GM19238 (cell line): Measurements from ENCODE around the gene SLC38A5.
"Not testable (repeated sequence)": the region's sequence is repeated elsewhere in the genome, so short reads cannot be mapped to it uniquely, and the experiment has no call there.

ENCODE experiments used
- DNase-seq: peaks from one replicate; pipeline ENCODE4 v3.0.0; 2011; ENCODE audit warnings: low spot score; ENCODE audit not compliant: insufficient read length

Gene SLC38A5

DNA sequence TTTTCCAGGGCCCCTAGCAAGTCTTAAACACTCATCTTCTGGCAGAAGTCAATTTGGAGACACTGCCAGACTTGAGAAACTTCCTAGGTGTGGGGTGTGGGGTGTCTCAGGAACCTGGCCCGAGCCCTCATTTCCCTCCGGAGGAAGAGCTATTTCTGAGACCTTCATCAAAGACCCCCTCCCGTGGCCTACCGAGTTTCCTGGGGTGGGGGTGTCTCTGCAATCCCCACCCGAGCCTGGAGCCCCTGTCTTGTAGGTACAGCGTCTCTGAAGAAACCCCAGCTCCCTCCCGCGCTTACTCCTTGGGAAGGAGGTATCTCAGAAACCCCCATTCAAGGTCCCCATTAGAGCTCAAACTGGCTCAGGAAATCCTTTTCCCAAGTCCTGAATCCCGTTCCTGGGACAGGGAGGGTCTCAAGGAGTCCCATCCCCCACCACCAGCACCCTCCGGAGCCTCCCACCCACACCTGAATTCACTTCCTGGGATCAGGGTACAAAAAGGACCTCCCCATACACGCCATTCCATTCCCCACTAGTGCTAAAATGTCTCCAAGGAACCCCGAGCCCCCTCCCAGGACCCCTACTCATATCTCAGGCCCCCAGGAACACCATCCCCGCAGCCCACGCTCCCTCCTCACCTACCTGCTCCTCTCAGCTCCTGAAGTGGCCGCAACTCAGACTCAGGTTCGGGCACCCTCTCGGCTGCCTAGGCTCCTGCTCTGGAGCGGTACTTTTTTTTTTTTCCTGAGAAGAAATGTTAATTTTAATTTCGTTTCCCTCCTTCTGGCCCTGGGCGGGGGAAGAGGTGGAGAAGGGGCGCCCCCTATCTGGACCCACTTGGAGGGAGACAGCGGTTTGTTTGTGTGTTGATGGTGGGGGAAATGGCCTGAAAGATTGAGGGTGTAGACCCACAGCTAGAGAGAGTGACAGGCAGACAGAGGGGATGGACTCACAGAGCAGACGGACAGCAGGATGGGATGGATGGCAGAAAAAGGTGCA, 1.1 kb downstream of the SLC38A5 start:
- DNase-seq, result no peak

DNA sequence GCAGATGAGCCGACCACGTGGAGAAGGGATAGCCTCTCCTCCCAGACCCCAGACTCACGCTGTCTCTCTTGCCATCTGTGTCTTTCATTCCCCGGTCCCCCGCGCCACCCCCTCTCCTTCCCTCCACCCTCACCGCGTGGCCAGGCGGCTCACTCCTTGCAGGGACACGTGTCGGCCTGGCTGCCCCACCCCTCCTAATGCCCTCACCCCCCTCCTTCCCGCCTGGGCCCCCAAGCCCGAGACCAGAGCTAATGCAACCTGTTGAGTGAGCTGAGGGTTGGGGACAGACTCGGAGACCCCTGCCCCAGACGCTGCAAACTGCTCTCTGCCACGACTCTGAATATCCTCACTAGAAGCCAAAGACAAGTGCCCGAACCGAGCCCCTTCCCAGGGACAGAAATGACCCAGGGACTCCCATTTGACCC, 1.8 kb downstream of the SLC38A5 start:
- DNase-seq, result peak; percentile 37

- no peak for DNase-seq
Observed at GRCh38 chrX:48467281-48467761, 2.7 kb downstream of the SLC38A5 start.

DNA sequence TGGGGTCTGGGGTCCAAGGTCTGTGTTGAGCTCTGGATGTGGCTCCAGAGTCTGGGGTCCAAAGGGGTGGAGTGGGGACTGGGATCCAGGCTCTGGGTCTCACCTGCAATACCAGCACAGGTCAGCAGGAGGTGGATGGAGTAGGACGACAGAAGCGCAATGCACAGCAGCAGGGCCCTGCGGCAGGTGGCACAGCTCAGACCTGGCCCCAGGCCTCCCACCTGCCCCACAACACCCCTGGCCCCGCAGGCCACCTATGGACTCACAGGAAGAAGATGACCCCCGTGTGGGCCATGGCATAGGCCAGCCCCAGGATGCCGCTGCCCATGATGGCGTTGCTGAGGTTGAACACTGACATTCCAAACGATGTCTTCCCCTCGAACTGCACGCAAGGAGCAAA, 3.4 kb downstream of the SLC38A5 start:
- DNase-seq, result no peak

GRCh38 chrX:48465336-48465933, 4.6 kb downstream of the SLC38A5 start:
- DNase-seq, result no peak

DNA sequence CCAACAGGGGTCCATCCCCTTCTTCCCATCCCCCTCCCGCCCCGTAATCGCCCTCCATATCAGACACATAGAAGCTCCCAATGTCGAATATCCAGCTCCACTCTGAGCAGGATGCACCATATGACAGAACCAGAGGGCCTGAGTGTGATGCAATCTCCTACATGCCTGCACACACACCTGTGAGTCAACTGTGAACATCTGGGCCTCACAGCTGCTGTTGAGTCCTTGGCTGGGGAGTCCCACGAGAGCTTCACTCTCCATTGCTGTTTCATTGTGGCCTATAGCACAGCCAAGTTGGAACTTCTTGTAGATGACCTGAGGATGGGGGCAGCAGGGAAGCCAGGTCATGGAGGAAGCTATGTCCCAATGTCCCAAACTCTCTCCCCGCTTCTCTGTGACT, 8.2 kb downstream of the SLC38A5 start:
- no peak for DNase-seq

DNA sequence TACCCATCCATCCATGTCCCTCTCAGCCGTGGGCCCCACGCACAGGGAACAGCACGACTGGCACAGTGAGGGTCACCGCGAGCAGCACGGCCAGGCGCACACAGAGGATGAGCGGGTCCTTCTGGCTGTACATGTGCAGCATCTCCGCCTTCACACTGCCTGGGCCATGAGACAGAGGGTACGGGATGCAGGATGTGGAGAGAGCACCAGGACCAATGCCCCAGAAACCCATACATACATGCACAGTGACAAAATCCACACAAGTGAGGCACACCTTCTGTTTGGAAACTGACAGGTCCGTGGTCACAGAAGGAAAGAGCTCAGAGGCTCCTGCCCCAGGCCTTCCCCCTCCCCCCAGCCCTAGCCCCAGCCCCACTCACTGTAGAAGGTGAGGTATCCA, 9.5 kb downstream of the SLC38A5 start:
- DNase-seq, result no peak

DNA sequence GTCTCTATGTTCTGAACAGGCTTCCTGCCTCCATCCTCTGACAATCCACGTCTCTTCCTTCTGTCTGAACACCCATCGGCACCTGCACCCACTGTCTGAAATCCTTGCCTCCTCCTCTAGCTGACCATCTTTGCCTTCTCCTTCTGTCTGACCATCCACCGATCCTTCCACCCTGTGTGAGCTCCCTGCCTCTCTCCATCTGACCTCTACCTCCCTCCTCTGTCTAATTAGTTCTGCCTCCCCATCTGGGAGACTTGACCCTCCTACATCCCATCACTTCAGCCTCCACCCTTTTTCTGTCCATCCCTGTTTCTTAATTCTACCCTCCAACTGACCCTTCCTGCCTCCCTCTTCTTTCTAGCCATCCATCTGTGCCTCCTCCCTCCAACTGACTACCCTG, 10.0 kb downstream of the SLC38A5 start:
- no peak for DNase-seq

DNA sequence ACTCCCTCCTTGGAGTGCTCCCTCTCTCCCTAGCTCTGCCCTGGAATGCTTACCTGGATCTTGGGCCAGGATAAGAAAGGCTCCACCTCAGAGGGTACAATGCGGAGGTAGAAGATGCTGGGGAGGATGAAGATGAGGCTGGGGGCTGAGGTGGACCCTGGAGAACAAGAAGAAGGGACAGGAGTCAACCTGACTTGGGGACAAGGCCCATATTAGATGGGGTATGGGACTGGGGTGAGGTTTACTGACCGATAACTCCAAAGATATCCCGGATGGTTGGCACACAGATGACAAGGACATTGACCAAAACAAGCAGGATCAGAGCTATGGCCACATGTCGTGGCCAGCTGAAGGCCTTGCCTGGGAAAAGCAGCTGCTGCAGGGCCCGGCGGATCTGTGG, 10.6 kb downstream of the SLC38A5 start:
- no peak for DNase-seq

GRCh38 chrX:48458711-48459110, 11.3 kb downstream of the SLC38A5 start:
- no peak for DNase-seq

DNA sequence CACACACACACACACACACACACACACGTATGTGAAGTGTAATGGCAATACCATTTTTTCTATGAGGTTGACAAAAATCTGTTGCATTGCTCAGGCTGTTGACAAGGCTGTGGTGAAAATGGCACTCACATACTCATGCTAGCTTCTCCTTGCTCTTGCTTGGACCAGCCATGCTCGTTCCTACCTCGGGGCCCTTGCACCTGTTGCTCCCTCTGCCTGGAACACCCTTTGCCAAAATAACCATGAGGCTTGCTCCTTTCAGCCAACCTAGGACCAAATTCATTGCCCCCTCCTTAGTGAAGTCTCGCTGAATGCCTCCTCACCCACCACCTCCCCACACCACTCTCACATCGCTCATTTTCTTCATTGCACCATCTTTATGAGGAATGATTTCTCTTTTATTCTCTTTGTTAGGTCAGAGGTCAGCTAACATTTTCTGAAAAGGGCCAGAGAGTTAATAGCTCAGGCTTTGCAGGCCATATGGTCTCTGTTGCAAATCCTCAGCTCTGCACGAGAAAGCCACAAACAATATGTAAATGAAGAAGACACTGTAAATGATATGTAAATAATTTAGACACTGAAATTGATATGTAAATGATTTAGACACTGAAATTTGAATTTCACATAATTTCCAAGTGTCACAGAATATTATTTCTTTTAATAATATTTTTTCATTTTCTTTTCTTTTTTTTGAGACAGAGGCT, 13.3 kb downstream of the SLC38A5 start:
- DNase-seq, result no peak

GRCh38 chrX:48451708-48452107, 18.4 kb downstream of the SLC38A5 start:
- DNase-seq, result no peak

DNA sequence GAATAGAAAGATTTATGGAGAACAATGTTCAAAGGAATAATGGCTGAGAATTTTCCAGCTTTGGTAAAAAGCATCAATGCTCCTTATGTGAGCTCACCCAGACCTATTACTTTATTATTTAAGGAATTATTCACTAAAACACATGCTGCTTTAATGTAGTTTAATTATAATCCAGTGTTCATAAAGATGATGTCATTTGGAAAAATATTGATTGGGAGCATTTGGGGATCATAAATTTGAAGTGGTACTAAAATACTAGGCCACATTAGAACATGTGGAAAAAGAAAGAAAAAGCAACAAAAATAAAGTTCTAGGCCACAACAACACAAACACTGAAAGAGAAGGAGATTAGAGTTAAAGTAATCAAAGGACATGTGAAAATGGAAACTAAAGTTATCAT, 20.0 kb downstream of the SLC38A5 start:
- no peak for DNase-seq

DNA sequence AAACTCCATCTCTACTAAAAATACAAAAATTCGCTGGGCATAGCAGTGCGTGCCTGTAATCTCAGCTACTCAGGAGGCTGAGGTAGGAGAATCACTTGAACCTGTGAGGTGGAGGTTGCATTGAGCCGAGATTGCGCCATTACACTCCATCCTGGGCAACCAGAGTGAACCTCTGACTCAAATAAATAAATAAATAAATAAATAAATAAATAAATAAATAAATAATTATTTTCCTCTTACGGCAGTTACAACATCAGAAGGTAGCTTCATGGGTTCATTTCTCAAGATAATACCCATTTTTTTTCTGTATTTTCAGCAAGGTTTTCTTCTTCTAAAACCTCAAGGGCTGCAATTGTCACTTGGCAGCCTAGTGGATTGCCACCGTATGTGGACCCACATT, 22.9 kb downstream of the SLC38A5 start:
- not testable (repeated sequence) for DNase-seq

GRCh38 chrX:48433713-48434112, 36.3 kb downstream of the SLC38A5 start:
- DNase-seq, result not testable (repeated sequence)

GRCh38 chrX:48430166-48430565, 39.9 kb downstream of the SLC38A5 start:
- not testable (repeated sequence) for DNase-seq

GRCh38 chrX:48429606-48430005, 40.5 kb downstream of the SLC38A5 start:
- DNase-seq, result not testable (repeated sequence)

DNA sequence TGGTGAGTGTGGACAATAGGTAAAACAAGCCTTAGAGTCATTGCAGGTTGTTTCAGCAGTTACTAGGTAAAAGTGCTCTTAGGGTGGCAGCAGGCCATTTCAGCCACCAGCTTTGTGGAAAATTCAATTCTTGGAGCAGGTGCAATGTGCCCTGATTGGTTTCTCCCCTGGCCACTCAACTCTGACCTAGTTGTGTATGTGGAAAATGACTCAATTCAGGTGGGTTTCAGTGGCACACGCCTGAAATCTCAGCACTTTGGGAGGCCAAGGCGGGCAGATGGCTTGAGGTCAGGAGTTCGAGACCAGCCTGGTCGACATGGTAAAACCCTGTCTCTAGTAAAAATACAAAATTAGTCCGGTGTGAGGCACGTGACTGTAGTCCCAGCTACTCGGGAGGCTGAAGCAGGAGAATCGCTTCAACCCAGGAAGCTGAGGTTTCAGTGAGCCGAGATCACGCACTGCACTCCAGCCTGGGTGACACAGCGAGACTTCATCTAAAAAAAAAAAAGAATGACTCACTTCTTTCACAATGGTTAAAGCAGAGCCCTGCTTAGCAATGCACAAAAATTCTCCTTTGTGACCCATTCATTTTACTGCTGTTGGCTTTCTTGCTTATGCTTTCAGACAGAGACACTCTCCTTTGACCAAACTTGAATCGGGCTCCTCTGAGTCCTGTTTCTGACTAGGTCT, 42.9 kb downstream of the SLC38A5 start:
- DNase-seq, result not testable (repeated sequence)

GRCh38 chrX:48411860-48412259, 58.2 kb downstream of the SLC38A5 start, which contains the start of gene SSX4B:
TSS of gene SSX4B (minus strand) at chrX:48411960. CDS start at chrX:48411372, 588 bp downstream.
- DNase-seq, result not testable (repeated sequence)
